Upper lobe of right lung (tissue), 1 donor: ENCODE results near the gene PSIP1. TPM values are rescaled to one million over a fixed set of nuclear protein-coding genes. Genes with fewer than 3 reads are reported as not detected.

Source experiments
- ATAC-seq: fragments of 200-7000 bp; cut with Tn5 transposase; one replicate; pipeline ENCODE4 v1.9.1; 2020; ENCODE audit warnings: mild to moderate bottlenecking, moderate library complexity
- DNase-seq: peaks from one replicate; pipeline ENCODE4 v3.0.0-alpha.2; 2020
- H3K27ac ChIP-seq: fragments of 200-600 bp; one replicate; pipeline ENCODE4 v1.8.0; 2022
- H3K27me3 ChIP-seq: fragments of 200-600 bp; one replicate; pipeline ENCODE4 v1.8.0; 2022; ENCODE audit warnings: mild to moderate bottlenecking
- H3K36me3 ChIP-seq: fragments of 200-600 bp; one replicate; pipeline ENCODE4 v1.8.0; 2022
- H3K4me1 ChIP-seq: fragments of 200-600 bp; one replicate; pipeline ENCODE4 v1.8.0; 2022
- H3K4me3 ChIP-seq: fragments of 200-600 bp; one replicate; pipeline ENCODE4 v1.8.0; 2022; ENCODE audit warnings: mild to moderate bottlenecking
- H3K9me3 ChIP-seq: fragments of 200-600 bp; one replicate; pipeline ENCODE4 v1.8.0; 2022
- intact Hi-C: fragments of 100-400 bp; cut with DNase I; formaldehyde crosslinking; loops from one replicate; pipeline ENCODE4 v1.11.0; 2022
- total RNA-seq: library from RNA; stranded (reverse); fragmentation: NEBNext Ultra II Directional; extraction: Animal tissue kit (Norgen Biotek cat#: 25700); gene quantifications from one replicate; pipeline ENCODE4 v1.2.1, GENCODE V29; 2021
- TF ChIP-seq, protein P1 (sequence below): fragments of 200-600 bp; IDR thresholded peaks from one replicate; pipeline ENCODE4 v1.8.0; 2022; ENCODE audit warnings: antibody characterized with exemption
- donor health status: DM: no; HTN: yes; CAD: no; lungs with severe emphysema.

PSIP1 gene
- total RNA-seq, 1 donor from 2014 or later: 32.8 TPM

DNA sequence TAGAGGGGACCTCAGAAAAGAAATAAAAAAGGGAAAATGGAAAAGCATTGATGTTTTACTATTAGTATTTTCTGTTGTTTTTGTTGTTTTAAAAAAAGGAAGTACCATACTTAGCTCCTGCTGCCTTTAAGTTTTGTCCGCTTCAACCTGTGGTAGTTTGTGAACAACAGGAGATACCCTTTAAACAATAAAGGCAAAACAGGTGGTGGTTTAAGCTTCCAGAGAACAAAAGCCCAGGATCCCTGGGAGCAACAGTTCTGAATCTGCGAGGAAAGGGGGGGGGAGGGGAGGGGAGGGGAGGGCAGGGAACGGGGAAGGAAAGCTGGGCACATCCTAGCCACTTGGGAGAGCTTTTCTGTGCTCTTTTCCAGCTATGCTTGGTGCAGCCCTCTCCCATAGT, 2.1 kb upstream of the PSIP1 start:
- intact Hi-C loops: no loop called here
- Histone ChIP-seq H3K27ac (no peak overlapping the region), H3K9me3 (no peaks in the 10 kb centered on the region), H3K4me1 (peaks cover 23% of the 10 kb centered on the region), H3K36me3 (peaks cover 6% of the 10 kb centered on the region), H3K27me3 (no peaks in the 10 kb centered on the region), H3K4me3 (no peak overlapping the region)
- ATAC-seq (no peak), DNase-seq (no peak)
- TF ChIP-seq, protein P1, sequence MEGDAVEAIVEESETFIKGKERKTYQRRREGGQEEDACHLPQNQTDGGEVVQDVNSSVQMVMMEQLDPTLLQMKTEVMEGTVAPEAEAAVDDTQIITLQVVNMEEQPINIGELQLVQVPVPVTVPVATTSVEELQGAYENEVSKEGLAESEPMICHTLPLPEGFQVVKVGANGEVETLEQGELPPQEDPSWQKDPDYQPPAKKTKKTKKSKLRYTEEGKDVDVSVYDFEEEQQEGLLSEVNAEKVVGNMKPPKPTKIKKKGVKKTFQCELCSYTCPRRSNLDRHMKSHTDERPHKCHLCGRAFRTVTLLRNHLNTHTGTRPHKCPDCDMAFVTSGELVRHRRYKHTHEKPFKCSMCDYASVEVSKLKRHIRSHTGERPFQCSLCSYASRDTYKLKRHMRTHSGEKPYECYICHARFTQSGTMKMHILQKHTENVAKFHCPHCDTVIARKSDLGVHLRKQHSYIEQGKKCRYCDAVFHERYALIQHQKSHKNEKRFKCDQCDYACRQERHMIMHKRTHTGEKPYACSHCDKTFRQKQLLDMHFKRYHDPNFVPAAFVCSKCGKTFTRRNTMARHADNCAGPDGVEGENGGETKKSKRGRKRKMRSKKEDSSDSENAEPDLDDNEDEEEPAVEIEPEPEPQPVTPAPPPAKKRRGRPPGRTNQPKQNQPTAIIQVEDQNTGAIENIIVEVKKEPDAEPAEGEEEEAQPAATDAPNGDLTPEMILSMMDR: no peak

DNA sequence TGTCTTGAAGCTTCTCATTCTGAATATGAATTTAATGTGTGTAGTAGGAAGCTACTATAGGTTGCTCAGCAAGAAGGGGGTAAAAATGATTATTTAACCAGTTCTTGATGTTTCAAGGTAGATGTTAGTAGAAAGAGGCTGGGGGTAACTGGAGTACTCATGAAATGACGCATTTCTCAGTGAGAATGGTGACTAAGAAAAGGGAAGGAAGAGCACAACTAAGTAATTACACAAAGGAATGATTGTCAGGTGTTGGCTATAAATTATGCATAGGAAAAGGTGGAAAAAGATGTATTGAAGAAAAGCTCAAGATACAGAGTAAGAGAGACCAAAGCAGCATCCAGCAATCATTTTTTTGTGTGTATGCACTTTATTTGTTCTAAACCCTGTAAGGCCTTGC, 1.4 kb upstream of the PSIP1 start:
- TF ChIP-seq, protein P1: no peak
- DNase-seq (no peak), ATAC-seq (no peak)
- no peak overlapping the region for H3K27ac ChIP-seq
- H3K36me3 ChIP-seq: peaks cover 9% of the 10 kb centered on the region
- intact Hi-C loops: no loop called here
- H3K27me3 ChIP-seq: no peaks in the 10 kb centered on the region
- H3K9me3 ChIP-seq: no peaks in the 10 kb centered on the region
- peaks cover 23% of the 10 kb centered on the region for H3K4me1 ChIP-seq
- no peak overlapping the region for H3K4me3 ChIP-seq

- Histone ChIP-seq H3K9me3 (no peaks in the 10 kb centered on the region), H3K4me1 (peaks cover 23% of the 10 kb centered on the region), H3K36me3 (peaks cover 28% of the 10 kb centered on the region), H3K4me3 (peak overlapping the region; percentile 93), H3K27ac (peak overlapping the region; percentile 98), H3K27me3 (no peaks in the 10 kb centered on the region)
- TF ChIP-seq, protein P1: no peak
- DNase-seq (peak; percentile 70), ATAC-seq (peak; percentile 84)
- intact Hi-C loops: no loop called here
Observed at GRCh38 chr9:15509931-15510788, 610 bp downstream of the PSIP1 start.

DNA sequence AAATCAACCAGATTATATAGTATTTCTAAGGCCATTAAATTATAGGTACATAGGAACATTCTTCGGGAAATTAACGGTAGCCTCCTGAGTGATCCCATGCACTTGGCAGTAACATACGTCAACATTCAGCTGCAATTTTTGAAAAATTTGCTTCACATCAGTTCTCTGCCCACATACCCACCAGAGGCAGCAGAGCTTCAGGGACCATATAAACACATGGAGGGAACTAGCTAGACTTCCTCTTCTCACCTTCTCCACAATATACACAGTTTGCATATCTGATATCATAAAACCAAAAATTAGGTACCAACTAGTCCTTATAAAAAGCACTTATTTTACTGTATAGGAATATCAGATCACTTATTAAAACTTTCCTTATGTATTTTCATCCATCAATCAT, 4.8 kb downstream of the PSIP1 start:
- TF ChIP-seq, protein P1: no peak
- Histone ChIP-seq H3K9me3 (no peaks in the 10 kb centered on the region), H3K4me1 (peaks cover 18% of the 10 kb centered on the region), H3K4me3 (no peak overlapping the region), H3K27me3 (no peaks in the 10 kb centered on the region), H3K36me3 (peaks cover 39% of the 10 kb centered on the region), H3K27ac (no peak overlapping the region)
- intact Hi-C loops: no loop called here
- ATAC-seq (no peak), DNase-seq (no peak)

GRCh38 chr9:15501803-15502202, 9.0 kb downstream of the PSIP1 start:
- H3K4me1 ChIP-seq: no peaks in the 10 kb centered on the region
- ATAC-seq (no peak), DNase-seq (no peak)
- TF ChIP-seq, protein P1: no peak
- H3K27ac ChIP-seq: no peak overlapping the region
- no peaks in the 10 kb centered on the region for H3K27me3 ChIP-seq
- intact Hi-C loops: no loop called here
- H3K36me3 ChIP-seq: peaks cover 33% of the 10 kb centered on the region
- H3K4me3 ChIP-seq: no peak overlapping the region
- H3K9me3 ChIP-seq: no peaks in the 10 kb centered on the region
